CMK (cell line): ENCODE measurements around the gene CCDC142.

ENCODE experiments used
- DNase-seq: peaks from one replicate; pipeline ENCODE4 v3.0.0-alpha.2; 2010; ENCODE audit warnings: low read depth

The CCDC142 gene, protein sequence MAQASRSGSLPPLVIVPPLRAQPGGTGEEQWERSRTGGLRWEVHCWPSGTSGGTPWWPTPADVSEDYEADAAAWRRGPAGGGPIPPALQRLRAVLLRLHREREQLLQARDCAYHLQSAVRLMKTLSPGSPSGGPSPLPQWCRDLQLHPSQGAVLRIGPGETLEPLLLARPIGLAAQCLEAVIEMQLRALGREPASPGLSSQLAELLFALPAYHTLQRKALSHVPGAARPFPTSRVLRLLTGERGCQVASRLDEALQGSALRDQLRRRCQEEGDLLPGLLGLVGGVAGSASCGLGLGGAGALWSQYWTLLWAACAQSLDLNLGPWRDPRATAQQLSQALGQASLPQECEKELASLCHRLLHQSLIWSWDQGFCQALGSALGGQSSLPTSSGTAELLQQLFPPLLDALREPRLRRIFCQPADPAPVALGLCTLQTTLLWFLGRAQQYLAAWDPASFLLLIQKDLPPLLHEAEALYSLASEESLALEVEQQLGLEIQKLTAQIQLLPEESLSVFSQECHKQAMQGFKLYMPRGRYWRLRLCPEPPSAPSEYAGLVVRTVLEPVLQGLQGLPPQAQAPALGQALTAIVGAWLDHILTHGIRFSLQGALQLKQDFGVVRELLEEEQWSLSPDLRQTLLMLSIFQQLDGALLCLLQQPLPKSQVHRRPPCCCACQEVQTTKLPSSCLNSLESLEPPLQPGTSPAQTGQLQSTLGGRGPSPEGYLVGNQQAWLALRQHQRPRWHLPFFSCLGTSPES

DNA sequence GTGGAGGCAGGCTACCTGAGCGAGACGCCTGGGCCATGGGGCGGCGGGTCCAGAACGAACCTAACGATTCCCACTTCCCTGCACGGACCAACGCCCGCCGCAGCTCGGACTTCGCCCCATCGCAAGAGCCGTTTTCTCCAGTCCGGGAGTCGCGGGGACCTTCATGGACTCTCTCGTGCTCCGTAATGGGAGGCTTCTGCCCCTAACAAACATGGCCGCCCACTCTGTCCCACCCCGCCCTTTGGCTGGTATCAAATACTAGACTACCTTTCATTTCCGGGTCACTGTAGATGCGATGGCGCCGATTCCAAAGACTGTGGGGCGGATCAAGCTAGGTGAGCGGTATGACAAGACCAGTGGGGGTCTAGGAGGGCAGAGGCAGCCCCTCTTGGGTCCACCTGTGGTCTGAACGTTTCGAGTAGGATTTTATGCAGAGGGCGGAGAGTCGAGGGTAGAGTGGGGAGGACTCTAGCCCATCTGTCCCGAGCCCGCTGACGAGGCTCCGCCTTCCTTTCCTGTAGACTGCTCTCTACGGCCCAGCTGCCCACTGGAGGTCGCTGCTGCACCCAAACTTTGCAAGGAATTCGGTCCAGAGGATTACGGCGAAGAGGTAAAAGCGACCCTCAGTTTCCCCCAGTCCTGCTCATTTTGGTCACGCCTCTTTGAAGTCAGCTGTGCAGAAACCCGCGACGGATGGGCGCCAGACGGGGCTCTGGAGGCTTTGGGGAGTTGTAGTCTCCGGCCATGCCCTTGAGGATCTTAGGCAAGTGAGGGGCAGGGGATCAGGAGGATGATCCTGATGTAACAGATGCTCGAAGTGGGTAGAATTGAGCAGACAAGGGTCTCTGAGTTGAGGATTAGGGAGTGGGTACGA is at the start of gene CCDC142, which contains the start of gene TTC31:
Gene CCDC142 (minus strand): TSS at position 198 of the 874 bp plus-strand sequence. CDS start 161 bp downstream, at position 37.
Gene TTC31 (plus strand): TSS at position 281 of the 874 bp plus-strand sequence. CDS start 15 bp downstream, at position 296.
- DNase-seq = peak; percentile 79

DNA sequence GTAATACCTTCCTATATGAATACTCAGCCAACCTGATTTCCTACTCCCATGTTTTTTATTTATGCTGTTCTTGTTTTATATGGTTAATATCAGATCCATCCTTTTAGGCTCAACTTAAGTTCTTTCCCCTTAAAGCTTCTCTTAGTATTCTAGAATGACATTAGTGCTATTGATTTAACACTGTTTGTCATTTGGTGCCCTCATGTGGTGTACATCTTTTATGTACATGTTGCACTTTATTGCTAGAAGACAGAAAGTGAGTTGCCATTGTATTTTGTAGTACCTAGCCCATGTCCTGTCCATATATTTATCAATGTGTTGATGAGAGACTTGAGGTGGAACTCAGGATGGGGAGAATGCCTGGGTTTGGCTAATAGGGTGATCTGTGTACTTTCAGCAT is 49.4 kb upstream of the CCDC142 start:
- no peak for DNase-seq

DNA sequence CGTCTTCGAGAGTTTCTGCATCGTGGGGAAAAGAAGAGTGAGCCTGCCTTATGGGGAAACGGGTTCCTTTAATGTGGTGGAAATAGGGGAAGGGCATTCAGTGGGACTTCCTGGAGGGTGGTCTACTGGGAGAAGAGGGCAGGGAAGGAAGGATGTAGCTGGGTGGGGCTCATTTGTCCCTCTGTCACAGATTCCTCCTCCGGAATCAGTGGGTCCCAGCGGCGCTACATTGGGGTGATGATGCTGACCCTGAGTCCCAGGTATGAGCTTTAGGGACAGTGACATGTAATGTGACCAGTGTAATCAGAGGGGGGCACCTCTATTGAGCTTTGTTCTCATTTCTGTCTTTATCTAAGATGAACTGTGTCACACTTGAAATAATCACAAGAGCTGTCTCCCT is 48.9 kb upstream of the CCDC142 start:
- no peak for DNase-seq

DNA sequence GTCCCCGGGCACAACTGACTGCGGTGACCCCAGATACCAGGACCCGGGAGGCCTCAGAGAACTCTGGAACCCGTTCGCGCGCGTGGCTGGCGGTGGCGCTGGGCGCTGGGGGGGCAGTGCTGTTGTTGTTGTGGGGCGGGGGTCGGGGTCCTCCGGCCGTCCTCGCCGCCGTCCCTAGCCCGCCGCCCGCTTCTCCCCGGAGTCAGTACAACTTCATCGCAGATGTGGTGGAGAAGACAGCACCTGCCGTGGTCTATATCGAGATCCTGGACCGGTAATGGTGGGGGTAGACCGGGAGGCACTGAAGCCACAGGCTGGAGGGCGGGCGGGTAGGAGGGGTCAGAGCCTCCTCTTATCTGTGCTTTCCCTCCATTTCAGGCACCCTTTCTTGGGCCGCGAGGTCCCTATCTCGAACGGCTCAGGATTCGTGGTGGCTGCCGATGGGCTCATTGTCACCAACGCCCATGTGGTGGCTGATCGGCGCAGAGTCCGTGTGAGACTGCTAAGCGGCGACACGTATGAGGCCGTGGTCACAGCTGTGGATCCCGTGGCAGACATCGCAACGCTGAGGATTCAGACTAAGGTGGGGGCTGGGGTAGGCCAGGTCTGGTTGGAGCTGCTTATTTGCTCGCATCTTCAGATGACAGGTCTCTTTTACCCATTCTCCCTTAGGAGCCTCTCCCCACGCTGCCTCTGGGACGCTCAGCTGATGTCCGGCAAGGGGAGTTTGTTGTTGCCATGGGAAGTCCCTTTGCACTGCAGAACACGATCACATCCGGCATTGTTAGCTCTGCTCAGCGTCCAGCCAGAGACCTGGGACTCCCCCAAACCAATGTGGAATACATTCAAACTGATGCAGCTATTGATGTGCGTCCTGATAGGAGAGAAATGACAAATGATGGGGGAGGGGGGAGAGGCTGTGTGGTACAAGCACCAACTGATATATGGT is 47.7 kb upstream of the CCDC142 start:
- DNase-seq = peak; percentile 75

DNA sequence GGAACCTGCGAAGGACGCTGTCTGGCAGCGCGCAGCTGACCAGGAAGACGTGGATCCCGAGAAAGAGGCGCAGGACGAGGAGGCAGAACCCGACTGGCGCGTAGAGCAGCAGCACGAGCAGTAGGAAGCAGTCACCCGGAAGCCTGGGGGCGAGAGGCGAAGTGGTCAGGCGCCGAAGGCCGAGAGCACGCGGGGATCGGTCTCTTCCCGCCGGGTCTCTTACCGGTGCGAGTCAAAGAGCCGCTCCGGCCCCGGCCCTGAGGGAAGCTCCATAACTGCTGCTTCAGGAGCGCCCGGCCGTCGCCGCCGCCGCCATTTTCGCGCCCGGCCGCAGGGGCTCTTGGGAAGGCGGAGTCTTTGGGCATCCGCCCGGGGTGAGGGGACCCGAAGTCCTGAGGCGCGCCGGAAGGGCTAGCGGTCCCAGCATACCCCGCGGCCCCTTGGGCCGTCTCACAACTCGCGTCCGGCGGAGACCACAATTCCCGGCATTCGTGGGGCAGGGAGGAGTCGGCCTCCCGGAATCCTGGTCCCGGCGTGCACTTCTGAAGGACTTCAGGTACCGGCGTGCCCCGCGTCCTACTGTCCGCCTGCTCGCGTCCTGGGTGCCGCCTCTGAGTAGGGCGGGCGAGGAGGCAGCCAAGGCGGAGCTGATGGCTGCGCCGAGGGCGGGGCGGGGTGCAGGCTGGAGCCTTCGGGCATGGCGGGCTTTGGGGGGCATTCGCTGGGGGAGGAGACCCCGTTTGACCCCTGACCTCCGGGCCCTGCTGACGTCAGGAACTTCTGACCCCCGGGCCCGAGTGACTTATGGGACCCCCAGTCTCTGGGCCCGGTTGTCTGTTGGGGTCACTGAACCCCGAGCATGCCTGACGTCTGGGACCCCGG is 46.8 kb upstream of the CCDC142 start, which contains the start of the genes AUP1 and HTRA2:
Gene AUP1 (minus strand): TSS at position 350 of the 882 bp plus-strand sequence. CDS start 77 bp downstream, at position 273.
Gene HTRA2 (plus strand): TSS at position 577 of the 882 bp plus-strand sequence. CDS start 74 bp downstream, at position 651.
- peak; percentile 92 for DNase-seq

DNA sequence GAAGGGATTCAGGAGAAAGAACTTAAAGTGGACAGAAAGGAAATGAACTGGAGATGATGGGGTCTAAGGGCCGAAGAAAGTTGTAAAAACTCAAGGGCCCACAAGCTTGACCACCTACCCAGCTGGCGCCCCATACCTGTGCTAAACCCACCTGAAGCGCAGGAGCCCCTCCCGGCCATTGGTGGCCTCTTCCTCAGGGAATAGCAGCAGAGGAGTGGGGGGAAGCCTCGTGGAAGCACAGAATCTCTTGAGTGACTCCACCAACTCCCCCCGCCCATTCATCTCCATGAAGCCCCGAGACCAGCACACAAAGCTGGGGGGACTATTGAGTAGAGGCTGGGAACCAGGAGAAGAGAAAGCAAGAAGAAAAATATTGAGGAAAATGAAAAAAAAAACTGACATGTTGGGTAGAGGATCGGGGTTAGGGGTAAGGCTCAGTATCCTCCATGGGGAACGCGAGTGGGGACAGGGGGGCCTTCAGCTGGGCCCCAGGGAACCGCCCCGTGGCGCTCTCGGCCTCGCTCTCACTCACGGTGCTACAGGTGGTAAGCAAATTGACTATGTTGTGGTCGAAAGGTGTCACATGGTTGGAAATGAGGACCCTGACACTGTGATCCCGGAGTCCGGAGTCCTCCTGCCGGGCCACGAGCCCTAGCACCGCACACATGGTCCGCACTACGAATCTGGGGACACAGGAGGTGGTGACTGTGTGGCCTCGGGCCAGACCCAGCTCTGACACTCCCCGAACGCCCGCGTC is 46.0 kb upstream of the CCDC142 start:
- DNase-seq = no peak

DNA sequence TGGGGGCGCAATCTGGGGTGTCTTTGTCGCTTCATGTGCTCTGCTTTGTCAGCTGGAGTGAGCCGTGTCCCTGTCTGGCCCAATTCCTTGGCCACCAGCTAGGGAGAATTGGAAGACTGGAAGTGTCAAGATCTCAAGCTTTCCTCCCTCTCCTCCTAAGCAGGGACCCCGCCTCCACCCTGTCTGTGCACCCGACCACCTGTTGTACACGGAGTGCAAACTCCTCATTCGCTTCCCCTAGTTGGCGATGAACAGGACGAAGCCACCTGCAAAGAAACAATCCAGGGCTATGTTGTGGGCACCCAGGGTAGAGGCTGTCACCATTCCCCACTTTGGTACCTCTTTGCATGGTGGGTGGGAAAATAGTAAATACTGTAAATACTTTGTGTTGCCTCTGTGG is 44.9 kb upstream of the CCDC142 start:
- DNase-seq = no peak

DNA sequence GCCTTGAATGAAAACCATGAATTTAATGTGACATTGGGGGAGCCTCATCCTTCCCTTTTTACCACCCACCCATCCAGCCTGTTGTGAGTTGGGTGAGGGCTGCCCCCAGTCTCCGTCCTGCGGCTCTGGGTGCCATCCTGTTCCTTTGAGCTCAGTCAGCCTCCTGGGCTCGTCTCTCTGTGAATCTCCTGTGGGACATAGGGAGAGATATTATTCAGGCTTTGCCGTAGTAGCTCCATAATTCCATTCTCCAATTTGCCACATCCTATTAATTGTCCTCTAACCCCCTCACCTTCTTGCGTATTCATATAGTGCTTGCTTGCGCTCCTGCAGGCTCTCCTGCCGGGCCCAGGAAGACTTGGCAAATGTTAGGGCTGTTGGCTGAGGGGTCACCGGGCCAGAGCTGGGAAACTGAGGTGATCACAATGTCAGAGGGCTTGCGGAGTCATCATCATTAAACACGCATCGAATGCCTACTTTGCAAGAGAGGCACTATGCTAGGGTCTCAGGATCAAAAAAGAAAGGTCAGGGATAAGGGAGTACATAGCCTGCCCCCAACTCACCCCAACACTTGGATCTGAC is 43.9 kb upstream of the CCDC142 start:
- no peak for DNase-seq

DNA sequence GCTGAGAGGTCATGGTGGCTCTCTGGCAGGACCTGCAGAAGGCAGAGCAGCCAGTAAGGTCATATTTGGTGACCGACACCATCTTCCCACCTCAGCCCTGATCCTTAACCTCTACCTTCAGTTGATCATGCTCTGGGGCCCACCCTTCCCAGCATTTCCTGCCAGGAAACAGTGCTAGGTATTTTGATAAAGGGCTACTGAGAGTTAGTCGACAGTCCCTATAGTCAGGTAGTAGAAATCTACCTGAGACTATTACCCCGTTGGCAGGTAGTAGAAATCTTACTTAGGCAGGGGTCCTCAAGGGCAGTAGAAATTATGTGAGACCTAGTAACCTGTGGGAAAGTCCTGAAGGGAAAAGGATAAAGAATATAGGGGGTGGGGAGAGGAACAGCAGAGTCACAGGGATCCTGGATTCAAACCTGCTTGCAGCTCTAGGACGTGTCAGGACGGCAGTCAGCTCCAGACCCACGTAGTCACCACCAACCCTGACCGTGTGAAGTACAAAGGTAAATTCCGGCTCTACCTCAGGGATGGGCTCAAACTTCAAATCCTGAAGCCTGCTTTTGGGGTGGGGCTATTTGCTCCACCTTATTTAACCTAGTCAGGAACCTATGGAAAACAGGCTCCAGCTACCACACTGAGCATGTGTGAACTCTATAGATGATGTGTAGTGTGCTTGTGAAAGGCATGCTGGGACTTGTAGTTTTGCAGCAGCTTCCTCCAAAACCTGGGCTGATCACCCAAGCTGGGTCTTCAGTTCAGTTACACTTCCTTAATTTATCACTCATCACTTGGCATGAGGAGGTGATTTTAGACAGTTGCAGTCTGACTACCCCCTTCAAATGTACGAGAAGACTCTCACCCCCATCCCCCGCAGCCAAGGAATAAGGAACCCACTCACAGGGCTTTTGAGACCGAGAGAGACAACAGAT is 43.2 kb upstream of the CCDC142 start, which contains the start of gene DQX1:
Gene DQX1 (minus strand): TSS at position 515 of the 932 bp plus-strand sequence. CDS start 502 bp downstream, at position 13.
- no peak for DNase-seq

DNA sequence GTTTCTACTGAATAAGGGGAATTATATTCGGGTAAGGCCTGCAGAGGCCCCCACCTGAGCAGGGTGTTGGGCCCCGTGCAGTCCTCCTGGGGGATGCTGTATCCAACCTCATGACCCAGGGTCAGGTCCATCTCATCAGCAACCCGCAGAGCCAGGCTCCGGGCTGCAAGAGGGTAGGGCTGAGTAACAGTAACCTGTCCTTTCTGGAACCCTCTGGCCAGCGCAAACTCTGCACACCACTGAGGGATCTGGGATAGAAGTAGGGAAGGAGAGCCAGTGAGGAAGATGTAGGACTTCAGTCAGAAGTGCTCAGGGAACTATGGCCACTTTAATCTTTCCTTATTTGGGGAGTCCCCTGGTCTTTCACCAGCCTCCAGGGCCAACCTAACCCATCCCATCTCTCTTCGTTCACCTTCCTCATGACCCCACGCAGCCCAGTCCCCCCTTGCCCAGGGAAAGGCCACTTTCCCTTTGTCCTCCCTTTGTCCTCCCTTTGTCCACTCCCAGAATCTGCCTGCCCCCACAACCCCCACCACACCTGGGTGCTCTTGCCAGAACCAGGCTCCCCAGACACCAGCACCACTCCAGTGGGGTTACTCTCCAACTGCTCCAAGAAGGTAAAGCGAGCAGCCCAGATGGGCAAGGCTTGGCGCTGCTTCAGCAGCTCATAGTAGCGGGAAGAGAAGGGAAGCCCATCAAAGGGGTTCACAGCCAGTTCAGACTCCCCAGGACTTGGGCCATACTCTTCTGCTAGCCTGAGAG is 42.3 kb upstream of the CCDC142 start:
- DNase-seq = no peak

DNA sequence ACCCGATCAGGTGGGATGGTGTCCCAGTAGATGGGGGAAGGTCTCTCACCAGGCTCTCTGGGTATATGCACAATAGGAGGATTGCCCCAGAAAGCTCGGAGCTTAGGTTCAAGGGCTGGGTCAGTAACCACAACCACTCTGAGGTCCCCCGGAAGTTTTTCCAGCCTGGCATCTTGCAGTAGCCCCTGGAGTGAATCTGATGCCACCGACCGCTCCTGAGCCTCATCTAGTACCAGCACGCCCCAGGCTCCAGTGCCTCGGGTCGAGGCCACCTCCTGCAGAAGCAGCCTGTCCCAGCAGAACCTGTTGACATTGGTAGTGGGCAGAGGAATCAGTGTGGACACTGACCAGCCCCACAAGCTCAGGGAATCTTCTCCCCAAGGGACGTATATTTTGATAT is 41.2 kb upstream of the CCDC142 start:
- no peak for DNase-seq

DNA sequence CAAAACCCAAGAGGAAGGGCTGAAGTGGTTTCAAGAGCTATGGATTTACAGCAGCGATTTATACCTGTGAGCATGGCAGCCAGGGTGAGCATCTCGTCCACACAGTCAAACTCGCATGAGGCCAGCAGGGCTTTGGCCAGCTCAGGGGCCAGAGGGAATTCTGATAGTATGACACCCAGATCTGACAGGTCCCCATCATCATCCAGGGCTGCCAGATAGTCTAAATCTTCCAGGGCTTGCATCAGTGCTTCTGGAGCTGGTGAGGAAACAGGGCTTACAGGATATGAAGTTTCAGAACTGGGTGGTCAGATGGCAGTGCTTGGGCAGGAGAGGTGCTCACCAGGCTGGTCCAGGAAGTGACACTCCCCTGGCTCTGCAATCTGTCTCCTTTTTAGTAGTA is 39.7 kb upstream of the CCDC142 start:
- no peak for DNase-seq

DNA sequence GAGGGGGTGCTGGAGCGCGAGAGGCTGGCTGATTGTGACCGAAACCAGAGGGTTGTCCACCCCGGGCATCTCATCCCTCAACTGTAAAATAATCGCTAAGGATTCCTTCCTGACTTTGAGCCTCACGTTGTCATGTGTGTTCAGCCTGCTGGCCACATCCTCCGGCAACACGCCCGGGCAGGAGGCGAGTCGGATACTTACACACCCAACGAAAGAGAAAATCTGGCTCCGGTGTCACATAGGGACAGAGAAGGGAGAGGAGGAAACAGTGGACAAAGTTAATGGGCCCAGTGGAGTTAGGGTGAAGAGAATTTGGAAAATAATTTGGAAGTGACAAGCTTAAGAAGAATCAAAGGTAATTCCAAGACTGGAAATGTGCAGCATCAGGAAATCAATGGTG is 33.9 kb upstream of the CCDC142 start:
- no peak for DNase-seq

DNA sequence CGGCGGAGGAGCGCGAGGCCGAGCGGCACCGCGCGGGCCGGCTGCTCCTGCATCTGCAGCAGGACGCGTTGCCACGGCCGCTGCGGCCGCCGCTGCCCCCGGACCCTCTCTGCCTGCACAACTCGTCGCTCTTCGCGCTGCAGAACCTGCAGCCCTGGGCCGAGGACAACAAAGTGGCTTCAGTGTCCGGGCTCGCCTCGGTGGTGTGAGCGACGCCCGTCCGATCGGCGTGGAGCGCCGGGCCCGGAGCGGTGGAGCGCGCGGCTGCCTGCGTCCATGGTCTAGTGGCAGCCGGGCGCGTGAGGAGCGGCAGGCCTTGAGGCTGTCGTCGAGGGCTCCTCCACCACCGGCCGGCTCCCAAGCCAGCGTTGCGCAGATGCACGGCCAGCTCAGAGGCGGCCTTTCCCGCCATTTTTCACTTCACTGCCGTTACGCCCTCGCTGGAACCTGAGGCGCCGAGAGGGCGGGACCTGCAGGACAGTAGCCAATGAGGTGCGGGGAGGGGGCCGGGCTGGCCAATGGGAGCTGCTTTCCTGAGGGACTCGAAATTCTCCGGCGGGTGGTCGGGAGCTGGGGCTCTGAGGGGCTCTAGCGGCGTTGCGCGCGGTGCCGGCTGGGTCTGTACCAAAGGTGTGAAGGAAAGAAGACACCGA is 33.3 kb upstream of the CCDC142 start:
- DNase-seq = no peak

DNA sequence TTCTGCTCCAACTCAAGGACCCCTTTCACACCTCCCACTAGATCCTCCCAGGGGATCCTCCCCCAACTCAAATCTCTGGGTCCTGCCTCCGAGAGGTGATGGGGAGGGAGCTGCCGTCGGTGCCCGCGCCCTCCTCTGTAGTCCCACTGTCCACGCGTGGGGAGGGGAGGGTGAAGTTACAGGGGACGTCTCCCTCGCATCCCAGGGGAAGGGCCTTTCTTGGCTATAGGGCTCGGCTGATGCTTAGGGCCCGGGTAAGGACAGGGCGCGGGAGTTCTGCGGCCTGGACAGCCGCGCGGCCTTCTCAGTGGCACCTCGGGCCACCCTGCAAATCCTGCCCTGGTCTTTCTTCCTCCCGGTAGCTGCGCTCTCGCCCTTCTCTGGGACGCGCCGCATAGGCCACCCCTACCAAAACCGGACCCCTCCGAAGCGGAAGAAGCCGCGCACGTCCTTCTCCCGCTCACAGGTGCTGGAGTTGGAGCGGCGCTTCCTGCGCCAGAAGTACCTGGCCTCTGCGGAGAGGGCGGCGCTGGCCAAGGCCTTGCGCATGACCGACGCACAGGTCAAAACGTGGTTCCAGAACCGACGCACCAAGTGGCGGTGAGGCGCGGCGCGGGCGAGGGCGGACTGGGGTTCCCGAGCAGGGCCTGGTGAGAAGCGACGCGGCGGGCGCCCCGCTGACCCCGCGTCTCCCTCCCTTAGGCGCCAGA is 32.6 kb upstream of the CCDC142 start:
- no peak for DNase-seq
